ENCODE measurements around the gene C1orf116. TPM values are rescaled to one million over a fixed set of nuclear protein-coding genes. Genes with fewer than 3 reads are reported as not detected.

The C1orf116 gene
- total RNA-seq, 1 experiment from 2014 or later: 8.7 TPM

DNA sequence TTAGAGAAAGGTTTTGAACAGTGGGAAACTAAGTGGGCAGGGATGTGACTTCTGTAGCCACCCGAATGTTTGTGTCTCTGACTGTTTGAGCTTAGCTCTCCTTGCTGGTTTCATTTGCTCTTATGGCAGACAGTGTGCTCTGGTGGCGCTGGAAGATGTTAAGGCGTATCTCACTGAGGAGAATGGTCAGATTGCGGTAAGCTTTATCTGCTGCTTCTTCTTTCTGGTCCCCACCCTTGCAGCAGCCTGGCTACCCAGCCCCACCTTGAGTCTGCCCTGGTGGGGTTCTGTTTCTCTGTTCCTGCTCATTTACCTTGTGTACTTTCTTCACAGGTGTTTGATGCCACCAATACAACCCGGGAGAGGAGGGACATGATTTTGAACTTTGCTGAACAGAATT, 30.5 kb upstream of the C1orf116 start:
- Histone ChIP-seq H3K4me1 (no peaks in the 10 kb centered on the region), H3K36me3 (ENCODE audit: control insufficient read depth, insufficient read depth, low read length) (peaks cover 4% of the 10 kb centered on the region; the same call in 1 of the 2 replicates), H3K27me3 (replicated peaks; ENCODE audit: control insufficient read depth, insufficient read depth, low read length) (no peaks in the 10 kb centered on the region), H3K4me3 (ENCODE audit: low read depth, low read length) (no peak overlapping the region), H3K9me3 (no peaks in the 10 kb centered on the region)
- H3K27me3 Mint-ChIP-seq (ENCODE audit: insufficient read depth, unreplicated experiment): no peaks in the 10 kb centered on the region
- H3K36me3 Mint-ChIP-seq (ENCODE audit: insufficient read depth, unreplicated experiment): peaks cover 27% of the 10 kb centered on the region
- no peak overlapping the region for H3K4me3 Mint-ChIP-seq (ENCODE audit: unreplicated experiment)
- ChIA-PET CTCF (no interaction called here), POLR2A (no interaction called here)
- DNase-seq: no peak
- intact Hi-C loops (cut with micrococcal nuclease; ENCODE audit: unreplicated experiment): no loop called here
- TF ChIP-seq, protein P1, sequence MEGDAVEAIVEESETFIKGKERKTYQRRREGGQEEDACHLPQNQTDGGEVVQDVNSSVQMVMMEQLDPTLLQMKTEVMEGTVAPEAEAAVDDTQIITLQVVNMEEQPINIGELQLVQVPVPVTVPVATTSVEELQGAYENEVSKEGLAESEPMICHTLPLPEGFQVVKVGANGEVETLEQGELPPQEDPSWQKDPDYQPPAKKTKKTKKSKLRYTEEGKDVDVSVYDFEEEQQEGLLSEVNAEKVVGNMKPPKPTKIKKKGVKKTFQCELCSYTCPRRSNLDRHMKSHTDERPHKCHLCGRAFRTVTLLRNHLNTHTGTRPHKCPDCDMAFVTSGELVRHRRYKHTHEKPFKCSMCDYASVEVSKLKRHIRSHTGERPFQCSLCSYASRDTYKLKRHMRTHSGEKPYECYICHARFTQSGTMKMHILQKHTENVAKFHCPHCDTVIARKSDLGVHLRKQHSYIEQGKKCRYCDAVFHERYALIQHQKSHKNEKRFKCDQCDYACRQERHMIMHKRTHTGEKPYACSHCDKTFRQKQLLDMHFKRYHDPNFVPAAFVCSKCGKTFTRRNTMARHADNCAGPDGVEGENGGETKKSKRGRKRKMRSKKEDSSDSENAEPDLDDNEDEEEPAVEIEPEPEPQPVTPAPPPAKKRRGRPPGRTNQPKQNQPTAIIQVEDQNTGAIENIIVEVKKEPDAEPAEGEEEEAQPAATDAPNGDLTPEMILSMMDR (IDR thresholded peaks at IDR 0.05; ENCODE audit: insufficient read depth in 1 of 2, low read depth in 1 of 2, low read length in 1 of 2, severe bottlenecking in 1 of 2, unreplicated experiment in 1 of 2): no peak
- no peaks in the 10 kb centered on the region for H3K4me1 Mint-ChIP-seq (ENCODE audit: low read depth, unreplicated experiment)
- no peaks in the 10 kb centered on the region for H3K9me3 Mint-ChIP-seq (ENCODE audit: unreplicated experiment)
- H3K27ac Mint-ChIP-seq (ENCODE audit: unreplicated experiment): no peak overlapping the region
- BruUV-seq (replicated peaks): no TSS peak

DNA sequence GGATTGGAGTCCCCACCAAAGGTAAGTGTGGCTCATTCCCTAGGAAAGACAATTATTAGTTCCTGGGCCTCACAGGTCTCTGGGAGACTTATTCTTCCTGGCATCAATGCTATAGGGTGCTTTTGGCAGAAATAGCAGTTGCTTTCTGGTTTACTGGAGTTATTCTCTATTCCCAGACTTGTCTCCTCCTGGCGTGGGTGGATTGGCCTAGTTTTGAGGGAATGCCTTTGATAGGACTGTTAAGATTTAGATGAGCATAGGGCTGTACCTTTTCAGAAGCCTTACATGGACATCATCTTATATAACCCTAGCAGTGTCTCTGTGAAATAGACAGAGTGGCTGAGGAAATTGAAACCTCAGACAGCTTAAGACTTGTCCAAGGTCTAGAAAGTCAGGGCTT, 29.5 kb upstream of the C1orf116 start:
- Histone ChIP-seq H3K36me3 (ENCODE audit: control insufficient read depth, insufficient read depth, low read length) (peaks cover 4% of the 10 kb centered on the region; the same call in 1 of the 2 replicates), H3K4me3 (ENCODE audit: low read depth, low read length) (no peak overlapping the region), H3K4me1 (no peaks in the 10 kb centered on the region), H3K27me3 (replicated peaks; ENCODE audit: control insufficient read depth, insufficient read depth, low read length) (no peaks in the 10 kb centered on the region), H3K9me3 (no peaks in the 10 kb centered on the region)
- ChIA-PET CTCF (no interaction called here), POLR2A (no interaction called here)
- peaks cover 22% of the 10 kb centered on the region for H3K36me3 Mint-ChIP-seq (ENCODE audit: insufficient read depth, unreplicated experiment)
- no peaks in the 10 kb centered on the region for H3K27me3 Mint-ChIP-seq (ENCODE audit: insufficient read depth, unreplicated experiment)
- no peak overlapping the region for H3K27ac Mint-ChIP-seq (ENCODE audit: unreplicated experiment)
- TF ChIP-seq, protein P1 (IDR thresholded peaks at IDR 0.05; ENCODE audit: insufficient read depth in 1 of 2, low read depth in 1 of 2, low read length in 1 of 2, severe bottlenecking in 1 of 2, unreplicated experiment in 1 of 2): no peak
- H3K4me3 Mint-ChIP-seq (ENCODE audit: unreplicated experiment): no peak overlapping the region
- BruUV-seq (replicated peaks): no TSS peak
- no peaks in the 10 kb centered on the region for H3K4me1 Mint-ChIP-seq (ENCODE audit: low read depth, unreplicated experiment)
- no peak for DNase-seq
- intact Hi-C loops (cut with micrococcal nuclease; ENCODE audit: unreplicated experiment): no loop called here
- H3K9me3 Mint-ChIP-seq (ENCODE audit: unreplicated experiment): no peaks in the 10 kb centered on the region

DNA sequence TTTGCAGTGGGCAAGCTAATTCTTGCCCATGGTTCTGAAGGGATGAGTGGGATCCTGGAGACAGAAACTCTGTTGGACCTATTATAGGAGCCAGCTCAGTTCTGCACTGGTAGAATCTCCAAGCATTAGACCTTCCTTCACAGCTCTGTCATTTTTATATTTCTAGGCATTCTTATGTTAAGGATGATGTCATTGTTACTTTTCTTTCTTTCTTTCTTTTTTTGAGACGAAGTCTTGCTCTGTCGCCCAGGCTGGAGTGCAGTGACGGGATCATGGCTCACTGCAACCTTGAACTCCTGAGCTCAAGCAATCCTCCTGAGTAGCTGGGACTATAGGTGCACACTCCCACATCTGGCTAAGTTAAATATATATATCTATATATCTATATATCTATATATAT, 28.0 kb upstream of the C1orf116 start:
- peaks cover 4% of the 10 kb centered on the region; the same call in 1 of the 2 replicates for H3K36me3 ChIP-seq (ENCODE audit: control insufficient read depth, insufficient read depth, low read length)
- no peaks in the 10 kb centered on the region for H3K27me3 Mint-ChIP-seq (ENCODE audit: insufficient read depth, unreplicated experiment)
- DNase-seq: no peak
- H3K36me3 Mint-ChIP-seq (ENCODE audit: insufficient read depth, unreplicated experiment): peaks cover 22% of the 10 kb centered on the region
- H3K27me3 ChIP-seq (replicated peaks; ENCODE audit: control insufficient read depth, insufficient read depth, low read length): no peaks in the 10 kb centered on the region
- TF ChIP-seq, protein P1 (IDR thresholded peaks at IDR 0.05; ENCODE audit: insufficient read depth in 1 of 2, low read depth in 1 of 2, low read length in 1 of 2, severe bottlenecking in 1 of 2, unreplicated experiment in 1 of 2): no peak
- intact Hi-C loops (cut with micrococcal nuclease; ENCODE audit: unreplicated experiment): no loop called here
- no peaks in the 10 kb centered on the region for H3K9me3 Mint-ChIP-seq (ENCODE audit: unreplicated experiment)
- H3K4me1 ChIP-seq: no peaks in the 10 kb centered on the region
- BruUV-seq (replicated peaks): no TSS peak
- no peak overlapping the region for H3K4me3 Mint-ChIP-seq (ENCODE audit: unreplicated experiment)
- no peak overlapping the region for H3K4me3 ChIP-seq (ENCODE audit: low read depth, low read length)
- ChIA-PET POLR2A (no interaction called here), CTCF (no interaction called here)
- no peaks in the 10 kb centered on the region for H3K4me1 Mint-ChIP-seq (ENCODE audit: low read depth, unreplicated experiment)
- no peak overlapping the region for H3K27ac Mint-ChIP-seq (ENCODE audit: unreplicated experiment)
- no peaks in the 10 kb centered on the region for H3K9me3 ChIP-seq
